HG03095 (cell line): ENCODE measurements around the gene FCHO2.
A peak's percentile ranks its signal among the peaks of the same experiment; 100 is the strongest.
"Not testable (repeated sequence)": the region's sequence is repeated elsewhere in the genome, so short reads cannot be mapped to it uniquely, and the experiment has no call there.

Source experiments
- ATAC-seq: cut with Tn5 transposase; IDR thresholded peaks from one replicate; pipeline ENCODE4 v1.9.1; 2021; ENCODE audit warnings: moderate library complexity; ENCODE audit not compliant: unreplicated experiment

FCHO2 gene

DNA sequence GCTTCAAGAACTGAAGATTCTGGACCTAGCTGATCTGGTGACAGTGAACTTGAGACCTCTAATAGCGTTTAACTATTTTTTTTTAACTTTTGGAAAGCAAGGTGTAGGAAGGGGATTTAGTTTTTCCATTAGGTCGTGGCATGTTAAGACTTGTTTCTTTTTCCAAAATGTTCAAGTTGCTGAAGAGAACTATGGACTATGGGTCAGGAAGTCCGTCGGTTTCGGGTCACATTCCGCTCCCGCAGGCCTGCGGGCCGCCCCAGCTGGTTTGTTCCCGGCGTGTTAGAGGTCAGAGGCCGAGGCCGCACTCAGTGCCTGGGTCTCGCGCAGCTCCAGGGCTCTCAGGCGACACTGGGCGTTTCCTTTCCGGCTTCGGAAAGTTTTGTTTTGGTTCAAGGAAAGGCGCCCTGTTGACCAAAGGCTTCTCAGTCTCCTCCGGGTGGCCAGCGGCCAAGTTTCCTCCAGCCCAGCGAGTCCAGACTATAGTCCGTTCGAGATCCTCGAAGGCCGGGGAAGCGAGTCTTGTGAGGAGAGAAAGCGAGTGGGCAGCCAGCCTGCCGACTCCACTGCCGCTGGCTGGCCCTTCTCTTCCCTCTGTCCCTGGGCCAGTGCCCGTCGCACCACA lies 586 bp upstream of the FCHO2 start:
- peak; percentile 40 for ATAC-seq

DNA sequence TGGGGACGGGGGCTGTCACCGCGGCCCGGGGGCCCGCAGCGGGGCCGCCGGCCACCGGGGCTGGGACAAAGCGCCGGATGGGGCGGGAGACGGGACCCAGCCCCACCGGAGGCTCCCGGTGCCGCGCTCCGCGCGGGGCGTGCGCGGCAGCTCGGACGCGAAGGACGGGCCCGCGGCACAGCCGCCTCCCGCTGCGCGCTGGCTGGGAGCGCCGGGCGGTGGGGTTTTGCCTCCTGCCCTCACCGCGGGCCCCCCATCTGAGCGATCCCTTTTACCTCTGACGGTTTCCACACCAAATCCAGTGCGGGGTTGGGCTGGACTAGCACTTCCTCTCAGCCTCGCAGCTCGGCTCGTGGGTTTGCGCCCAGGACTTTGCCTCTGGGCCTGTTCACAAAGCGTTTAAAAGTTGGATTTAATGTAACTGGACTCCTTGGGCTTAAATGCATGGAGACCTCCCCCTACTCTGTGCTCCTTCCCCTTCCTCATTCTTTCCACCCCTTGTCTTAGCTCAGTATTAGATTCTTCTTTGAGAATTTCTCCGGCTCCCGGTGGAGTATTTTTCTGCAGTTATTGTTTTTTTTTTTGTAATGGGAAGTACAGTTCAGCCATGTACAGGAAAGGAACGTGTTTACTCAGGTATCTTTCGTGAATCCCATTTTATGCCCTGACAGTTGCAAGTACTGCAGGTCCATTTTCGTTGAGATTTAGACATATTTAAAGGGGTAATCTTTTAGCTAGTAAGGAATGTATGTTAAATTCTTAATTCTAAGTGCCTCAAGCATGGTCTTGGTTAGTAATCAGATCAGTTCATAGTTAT lies 691 bp downstream of the FCHO2 start:
- peak; percentile 37 for ATAC-seq

DNA sequence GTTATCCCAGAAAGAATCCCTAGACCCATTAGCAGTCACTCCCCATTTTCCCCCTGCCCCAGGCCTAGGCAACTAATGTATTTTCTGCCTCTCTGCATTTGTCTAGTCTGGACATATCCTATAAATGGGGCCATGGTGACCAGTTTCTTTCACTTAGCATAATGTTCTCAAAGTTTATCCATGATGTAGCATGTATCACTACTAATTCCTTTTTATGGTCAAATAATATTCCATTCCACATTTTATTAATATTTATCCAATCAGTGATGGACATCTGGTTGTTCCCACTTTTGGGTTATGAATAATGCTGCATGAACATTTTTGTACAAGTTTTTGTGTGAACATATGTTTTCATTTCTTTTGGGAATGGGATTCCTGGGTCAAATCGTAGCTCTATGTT lies 1.5 kb downstream of the FCHO2 start:
- ATAC-seq = no peak

DNA sequence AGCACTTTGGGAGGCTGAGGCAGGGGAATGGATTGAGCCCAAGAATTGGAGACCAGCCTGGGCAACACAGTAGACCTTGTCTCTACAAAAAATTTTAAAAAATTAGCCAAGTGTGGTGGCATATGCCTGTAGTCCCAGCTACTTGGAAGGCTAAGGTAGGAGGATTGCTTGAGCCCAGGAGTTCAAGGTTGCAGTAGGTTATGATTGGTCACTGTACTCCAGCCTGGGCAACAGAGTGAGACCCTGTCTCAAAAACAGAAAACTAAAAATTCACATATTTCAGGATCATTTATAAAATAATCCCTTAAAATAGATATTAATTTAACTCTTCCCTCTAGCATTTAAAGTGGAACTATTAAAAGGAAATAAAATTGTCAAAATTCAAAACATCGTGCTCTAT lies 3.4 kb downstream of the FCHO2 start:
- no peak for ATAC-seq

DNA sequence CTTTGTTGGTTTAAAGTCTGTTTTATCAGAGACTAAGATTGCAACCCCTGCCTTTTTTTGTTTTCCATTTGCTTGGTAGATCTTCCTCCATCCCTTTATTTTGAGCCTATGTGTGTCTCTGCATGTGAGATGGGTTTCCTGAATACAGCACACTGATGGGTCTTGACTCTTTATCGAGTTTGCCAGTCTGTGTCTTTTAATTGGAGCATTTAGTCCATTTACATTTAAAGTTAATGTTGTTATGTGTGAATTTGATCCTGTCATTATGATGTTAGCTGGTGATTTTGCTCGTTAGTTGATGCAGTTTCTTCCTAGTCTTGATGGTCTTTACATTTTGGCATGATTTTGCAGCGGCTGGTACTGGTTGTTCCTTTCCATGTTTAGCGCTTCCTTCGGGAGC lies 18.6 kb downstream of the FCHO2 start:
- ATAC-seq = not testable (repeated sequence)

DNA sequence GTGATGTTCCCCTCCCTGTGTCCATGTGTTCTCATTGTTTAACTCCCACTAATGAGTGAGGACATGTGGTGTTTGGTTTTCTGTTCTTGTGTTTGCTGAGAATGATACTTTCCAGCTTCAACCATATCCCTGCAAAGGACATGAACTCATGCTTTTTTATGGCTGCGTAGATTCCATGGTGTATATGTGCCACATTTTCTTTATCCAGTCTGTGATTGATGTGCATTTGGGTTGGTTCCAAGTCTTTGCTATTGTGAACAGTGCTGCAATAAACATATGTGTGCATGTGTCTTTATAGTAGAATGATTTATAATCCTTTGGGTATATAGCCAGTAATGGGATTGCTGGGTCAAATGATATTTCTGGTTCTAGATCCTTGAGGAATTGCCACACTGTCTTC lies 21.0 kb downstream of the FCHO2 start:
- not testable (repeated sequence) for ATAC-seq

DNA sequence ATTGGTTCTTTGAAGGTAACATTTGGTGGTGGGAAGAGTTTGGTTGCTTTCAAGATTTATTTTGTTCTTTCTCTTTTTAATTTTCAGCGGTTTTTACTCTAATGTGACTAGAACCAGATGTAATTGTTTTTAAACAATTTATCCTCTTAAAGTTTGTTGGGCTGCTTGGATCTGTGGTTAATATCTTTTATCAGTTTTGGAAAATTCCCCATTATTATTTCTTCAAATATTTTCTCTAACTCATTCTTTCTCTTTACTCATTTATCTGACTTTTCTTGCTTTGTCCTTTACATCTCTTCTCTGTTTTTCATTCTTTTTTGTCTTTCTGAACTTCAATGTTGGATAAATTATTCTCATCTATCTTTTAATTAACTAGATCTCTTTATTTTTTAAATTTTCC lies 29.9 kb downstream of the FCHO2 start:
- ATAC-seq = no peak

DNA sequence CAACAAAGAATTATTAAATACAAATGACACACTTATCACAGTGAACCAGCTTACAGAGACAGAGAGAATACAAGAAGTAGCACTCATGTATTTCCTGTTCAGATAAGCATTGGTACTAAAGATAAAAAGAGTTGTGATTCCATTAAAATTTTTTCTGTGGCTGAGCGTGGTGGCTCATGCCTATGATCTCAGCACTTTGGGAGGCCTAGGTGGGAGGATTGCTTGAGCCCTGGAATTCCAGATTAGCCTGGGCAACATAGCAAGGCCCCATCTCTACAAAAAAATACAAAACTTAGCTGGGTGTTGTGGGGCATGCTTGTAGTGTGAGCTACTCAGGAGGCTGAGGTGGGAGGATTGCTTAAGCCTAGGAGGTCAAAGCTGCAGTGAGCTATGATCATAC lies 32.9 kb downstream of the FCHO2 start:
- ATAC-seq = no peak

DNA sequence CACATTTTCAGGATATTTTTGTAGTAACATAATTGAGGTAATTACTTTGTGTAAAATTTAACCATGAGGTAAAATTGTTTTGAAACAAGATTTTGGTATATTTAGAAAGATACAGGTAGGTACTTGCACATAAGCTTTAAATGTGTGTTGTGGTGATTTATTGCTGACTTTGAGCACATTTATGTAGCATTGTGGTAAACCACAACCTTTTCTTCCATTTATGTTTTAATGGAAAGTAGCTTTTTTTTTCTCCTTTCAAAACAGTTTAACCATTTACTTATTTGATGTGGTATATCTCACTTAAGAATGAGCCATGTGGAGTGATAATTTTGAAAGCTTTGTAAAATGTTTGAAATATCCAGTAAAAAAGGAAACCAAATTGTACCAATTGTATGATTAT lies 35.6 kb downstream of the FCHO2 start:
- ATAC-seq = no peak

DNA sequence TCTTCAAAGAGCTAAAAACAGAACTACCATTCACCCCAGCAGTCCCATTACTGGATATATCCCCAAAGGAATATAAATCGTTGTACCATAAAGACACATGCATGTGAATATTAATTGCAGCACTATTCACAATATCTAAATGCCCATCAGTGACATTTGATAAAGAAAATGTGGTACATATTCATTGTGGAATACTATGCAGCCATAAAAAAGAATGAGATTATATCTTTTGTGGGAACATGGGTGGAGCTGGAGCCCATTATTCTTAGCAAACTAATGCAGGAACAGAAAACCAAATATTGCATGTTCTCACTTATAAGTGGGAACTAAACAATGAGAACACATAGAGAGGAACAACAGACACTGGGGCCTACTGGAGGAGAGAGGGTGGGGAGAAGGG lies 38.7 kb downstream of the FCHO2 start:
- ATAC-seq = no peak

DNA sequence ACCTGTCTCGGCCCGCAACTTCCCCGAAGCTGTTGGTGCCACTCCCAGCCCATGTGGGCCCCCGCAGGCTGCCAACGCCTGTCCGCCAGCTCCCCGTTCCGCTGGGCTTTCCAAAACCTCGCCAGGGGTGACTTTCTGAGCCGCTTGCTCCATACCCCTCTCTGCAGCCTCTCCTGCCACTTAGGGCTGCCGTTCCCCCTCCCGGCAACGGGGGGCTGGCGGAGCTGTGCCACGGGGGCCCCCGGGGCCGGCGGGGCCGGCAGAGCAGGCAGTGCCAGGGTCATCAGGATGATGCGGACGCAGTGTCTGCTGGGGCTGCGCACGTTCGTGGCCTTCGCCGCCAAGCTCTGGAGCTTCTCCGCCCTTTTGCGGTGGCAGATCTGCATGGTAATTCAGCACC lies 40.8 kb downstream of the FCHO2 start:
- no peak for ATAC-seq

DNA sequence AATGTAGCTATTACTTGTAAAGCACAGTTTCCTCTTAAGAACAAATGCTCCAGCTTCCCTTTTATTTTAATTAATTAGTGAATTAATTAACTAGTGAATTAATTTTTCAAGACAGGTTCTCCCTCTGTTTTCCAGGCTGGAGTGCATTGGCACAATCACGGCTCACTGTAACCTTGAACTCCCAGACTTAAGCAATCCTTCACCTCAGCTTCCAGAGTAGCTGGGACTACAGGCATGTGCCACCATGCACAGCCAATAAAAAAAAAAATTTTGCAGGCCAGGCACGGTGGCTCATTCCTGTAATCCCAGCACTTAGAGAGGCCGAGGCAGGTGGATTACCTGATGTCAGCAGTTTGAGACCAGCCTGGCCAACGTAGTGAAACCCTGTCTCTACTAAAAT lies 44.1 kb downstream of the FCHO2 start:
- no peak for ATAC-seq

DNA sequence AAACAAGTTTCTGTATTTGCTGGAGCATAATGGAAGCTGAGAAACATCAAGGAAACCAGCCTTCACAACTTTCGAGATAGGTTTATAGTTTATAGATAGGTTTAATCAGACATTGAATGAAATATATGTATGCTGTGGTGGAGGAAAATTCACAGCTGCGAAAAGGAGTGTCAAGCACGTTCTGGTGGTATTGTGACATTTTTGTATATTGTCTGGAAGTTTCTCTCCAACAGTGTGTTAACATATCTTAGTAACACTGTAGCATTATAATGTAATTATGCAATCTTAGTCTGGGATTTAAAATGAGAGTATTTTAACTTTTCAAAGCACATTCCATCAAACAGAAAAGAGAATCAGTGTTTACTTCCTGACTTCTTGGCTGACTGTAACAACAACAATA lies 50.0 kb downstream of the FCHO2 start:
- ATAC-seq = no peak

DNA sequence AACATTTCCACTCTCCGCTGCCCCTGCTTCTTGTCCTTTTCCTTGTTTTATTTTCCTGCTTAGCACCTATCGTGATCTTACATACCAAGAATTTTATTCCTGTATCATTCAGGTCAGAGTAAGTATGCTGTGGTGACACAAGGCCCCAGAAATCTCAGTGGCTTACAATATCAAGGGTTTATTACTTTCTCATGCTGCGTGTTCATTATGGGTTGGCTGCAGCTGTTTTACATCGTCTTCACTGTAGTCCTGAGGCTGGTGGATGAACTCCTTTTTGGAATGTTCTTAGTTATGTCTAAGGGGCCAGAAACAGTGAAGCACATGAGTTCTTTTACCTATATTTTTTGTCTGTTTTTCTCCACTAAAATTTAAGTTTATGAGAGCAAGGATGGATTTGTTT lies 51.2 kb downstream of the FCHO2 start:
- no peak for ATAC-seq

DNA sequence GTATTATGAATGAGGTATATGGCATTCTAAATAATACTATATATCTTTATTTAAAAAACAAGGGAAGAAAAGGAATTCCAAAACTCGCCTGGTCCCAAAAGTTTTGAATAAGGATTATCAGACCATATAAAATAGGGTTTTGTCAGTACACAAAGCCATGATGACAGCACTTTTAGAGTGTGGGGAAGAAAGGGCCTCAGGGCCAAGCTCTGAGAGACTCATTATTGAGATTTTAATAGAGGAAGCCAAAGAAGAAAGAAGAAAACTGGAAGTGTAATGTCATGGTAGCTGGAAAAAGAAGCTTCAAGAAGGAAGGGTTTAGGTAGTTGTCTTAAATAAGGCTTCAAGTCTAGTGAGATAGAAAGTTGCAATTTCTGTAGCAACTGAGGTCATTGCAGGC lies 53.0 kb downstream of the FCHO2 start:
- no peak for ATAC-seq

DNA sequence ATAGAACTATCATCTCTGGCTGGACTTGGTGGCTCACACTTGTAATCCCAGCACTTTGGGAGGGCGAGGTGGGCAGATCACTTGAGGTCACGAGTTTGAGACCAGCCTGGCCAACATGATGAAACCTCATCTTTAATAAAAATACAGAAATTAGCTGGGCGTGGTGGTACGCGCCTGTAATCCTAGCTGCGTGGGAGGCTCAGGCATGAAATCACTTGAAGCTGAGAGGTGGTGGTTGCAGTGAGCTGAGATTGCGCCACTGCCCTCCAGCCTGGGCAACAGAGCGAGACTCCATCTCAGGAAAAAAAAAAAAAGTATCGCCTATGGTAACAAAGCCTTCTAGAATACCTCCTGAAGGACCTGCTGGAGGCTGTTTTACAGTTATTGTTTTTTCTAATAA lies 55.8 kb downstream of the FCHO2 start:
- ATAC-seq = not testable (repeated sequence)

DNA sequence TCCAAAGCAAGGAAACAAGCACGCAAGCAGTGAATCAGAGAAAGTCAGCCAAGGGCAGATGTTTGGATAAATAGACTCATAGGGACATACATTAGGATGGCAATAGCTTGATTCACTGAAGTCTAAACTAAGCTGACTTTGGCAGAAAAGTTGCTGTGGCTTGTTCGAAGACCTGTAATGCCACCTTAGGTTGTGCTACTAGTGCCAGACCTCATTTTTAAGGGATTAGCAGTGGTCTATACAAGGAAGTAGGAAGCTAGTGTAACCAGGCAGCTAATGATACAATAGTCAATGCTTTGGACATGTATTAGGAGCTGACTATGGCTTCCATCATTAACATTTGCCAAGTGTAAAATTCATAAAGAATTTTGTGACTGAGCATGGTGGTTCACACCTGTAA lies 63.1 kb downstream of the FCHO2 start:
- no peak for ATAC-seq

DNA sequence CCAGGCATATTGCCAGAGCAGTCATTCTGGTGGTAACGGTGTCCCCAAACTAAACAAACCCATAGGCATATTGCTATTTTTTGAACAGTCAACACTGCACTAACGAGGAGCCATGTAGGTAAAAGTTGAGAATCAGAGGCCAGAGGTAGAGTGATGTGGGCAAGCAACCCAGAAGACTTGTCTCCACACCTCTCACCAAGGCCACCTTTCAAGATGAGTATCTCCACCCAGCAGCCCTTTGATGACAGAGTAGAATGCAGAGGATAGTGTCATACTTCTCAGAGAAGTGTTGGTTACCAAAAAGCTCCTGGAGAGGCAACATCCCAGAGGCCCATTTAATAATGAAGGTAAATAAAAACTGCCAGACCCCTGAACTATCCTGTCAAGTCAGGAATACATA lies 63.9 kb downstream of the FCHO2 start:
- no peak for ATAC-seq

DNA sequence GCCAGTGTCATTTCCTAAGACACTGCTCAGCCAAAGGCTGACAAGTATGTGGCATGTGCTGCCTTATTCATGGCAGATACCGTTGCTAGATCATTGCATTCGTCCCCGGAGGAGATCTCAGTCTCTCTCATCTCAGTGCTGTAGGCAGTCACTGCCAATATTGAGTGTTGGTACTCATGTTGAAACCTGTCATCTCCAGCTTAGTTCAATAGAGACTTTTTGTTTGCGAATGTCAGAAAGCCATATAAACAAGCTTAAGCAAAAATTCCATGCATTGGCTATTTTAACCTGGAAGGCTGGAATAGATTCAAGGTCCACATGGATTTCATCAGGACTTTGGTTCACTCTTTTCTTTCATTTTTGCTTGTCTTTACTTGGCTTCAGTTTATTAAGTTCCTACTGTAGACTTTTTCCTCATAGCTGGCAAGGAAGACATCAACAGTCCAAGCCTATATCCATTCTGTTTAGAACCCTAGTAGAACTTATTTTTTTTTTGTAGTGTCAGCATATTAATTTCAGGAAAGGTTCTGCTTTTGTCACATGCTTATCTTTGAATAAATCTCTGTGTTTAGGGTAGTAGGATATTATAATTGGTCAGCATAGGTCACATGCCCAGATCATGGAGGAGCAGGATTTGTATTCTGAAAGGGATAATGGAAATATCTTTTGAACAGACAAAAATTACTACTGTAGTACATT lies 66.8 kb downstream of the FCHO2 start:
- ATAC-seq = no peak

DNA sequence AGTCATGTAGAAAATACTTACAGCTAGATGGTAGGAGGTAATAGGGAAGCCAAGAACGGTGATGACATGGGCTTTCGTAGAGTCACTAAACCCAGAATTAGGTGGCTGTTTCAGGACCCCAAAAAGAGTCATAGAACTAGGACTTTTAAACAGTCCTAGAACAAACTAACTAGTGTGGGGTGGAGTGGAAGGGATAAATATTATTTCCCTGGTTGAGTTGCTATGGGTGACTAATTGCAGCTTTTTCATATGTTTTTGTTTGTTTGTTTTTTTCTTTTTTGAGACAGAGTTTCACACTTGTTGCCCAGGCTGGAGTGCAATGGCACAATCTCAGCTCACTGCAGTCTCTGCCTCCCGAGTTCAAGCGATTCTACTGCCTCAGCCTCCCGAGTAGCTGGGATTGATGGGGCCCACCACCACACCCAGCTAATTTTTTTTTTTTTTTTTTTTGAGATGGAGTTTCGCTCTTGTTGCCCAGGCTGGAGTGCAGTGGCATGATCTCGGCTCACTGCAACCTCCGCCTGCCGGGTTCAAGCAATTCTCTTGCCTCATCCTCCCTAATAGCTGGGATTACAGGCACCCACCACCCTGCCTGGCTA lies 69.2 kb downstream of the FCHO2 start:
- not testable (repeated sequence) for ATAC-seq

DNA sequence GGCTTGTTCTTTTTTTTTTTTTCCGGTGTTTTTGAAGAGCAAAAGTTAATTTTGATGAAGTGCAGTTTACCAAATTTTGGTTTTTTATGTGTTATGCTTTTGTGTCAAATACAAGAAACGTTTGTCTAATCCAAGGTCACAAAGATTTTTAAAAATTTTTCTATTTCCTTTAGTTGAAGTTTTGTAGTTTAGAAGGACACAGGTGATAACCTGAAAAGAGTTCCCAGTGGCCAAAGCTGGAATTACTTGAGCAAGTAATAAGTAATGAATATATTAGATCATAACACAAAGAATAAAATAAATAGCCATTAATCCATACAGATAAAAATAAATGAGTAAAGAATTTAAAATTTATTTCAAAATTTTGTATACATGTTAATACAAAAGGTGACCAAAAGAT lies 71.5 kb downstream of the FCHO2 start:
- ATAC-seq = no peak

DNA sequence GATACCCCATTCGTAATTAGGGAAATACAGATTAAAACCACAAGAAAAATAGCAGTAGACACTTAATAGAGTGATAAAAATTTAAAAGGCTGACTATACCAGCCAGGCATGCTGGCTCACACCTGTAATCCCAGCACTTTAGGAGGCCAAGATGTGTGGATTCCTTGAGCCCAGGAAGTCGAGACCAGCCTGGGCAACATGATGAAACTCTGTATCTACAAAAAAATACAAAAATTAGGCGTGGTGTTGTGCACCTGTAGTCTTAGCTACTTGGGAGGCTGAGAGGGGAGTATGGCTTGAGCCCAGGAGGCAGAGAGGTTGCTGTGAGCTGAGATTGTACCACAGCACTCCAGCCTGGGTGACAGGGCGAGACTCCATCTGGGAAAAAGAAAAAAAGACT lies 72.0 kb downstream of the FCHO2 start:
- ATAC-seq = no peak
